HCT116 (cell line): ENCODE measurements around the gene DAGLA. TPM values are rescaled to one million over a fixed set of nuclear protein-coding genes. Genes with fewer than 3 reads are reported as not detected.

ENCODE experiments used
- ATAC-seq: fragments of 200-7000 bp; cut with Tn5 transposase; 2 replicates; pipeline ENCODE4 v1.9.1; 2020; ENCODE audit warnings: mild to moderate bottlenecking, moderate library complexity
- BruUV-seq: library from RNA; stranded (reverse); fragments of 400-500 nt; replicated peaks from 2 replicates; lab custom pipeline; 2021; lab: Mats Ljungman, UMichigan
- CTCF ChIA-PET: fragments of 300-600 bp; sonication (Branson Sonifier 250); formaldehyde crosslinking; loops from one replicate; lab custom pipeline; 2021; ENCODE audit warnings: antibody characterized with exemption; lab: Charles Lee
- POLR2A ChIA-PET: fragments of 300-600, 350-600 bp; sonication (Branson Sonifier 250); formaldehyde crosslinking; loops from one replicate; lab custom pipeline; 2021; ENCODE audit warnings: antibody characterized with exemption; lab: Charles Lee
- RAD21 ChIA-PET, 2 experiments: fragments of 300-600 bp; sonication (Branson Sonifier 250); formaldehyde crosslinking; loops; one replicate each; lab custom pipeline; 2023; ENCODE audit warnings: low total read pairs in 2 of 2; ENCODE audit not compliant: uncharacterized antibody in 2 of 2, unreplicated experiment in 2 of 2, low non-redundant PET in 1 of 2; lab: Charles Lee
- DNase-seq: peaks from one replicate; pipeline ENCODE4 v3.0.0-alpha.2; 2010; ENCODE audit warnings: low read depth, low spot score
- H2AFZ ChIP-seq: fragments of 200-600 bp; shearing (Covaris generic), sonication (generic); 2 replicates; pipeline ENCODE4 v1.6.1; 2017; ENCODE audit warnings: low read depth, mixed run types, mixed read lengths, antibody characterized with exemption, low read length; ENCODE audit not compliant: poor library complexity, severe bottlenecking
- H3K27ac ChIP-seq: 2 replicates; pipeline ENCODE4 v1.5.1; 2012; ENCODE audit warnings: low read depth, low read length
- H3K27me3 ChIP-seq: fragments of 200-600 bp; sonication (generic); 2 replicates; pipeline ENCODE4 v1.6.1; 2016; ENCODE audit warnings: mixed run types, low read length, mixed read lengths; ENCODE audit not compliant: insufficient read depth
- H3K36me3 ChIP-seq, 2 experiments: fragments of 200-500 bp in 1 of 2; fragments of 200-600 bp in 1 of 2; sonication (Bioruptor generic) in 1 of 2; sonication (generic) in 1 of 2; 2 replicates each; pipeline versions ENCODE4 v1.5.1 to v1.6.1; 2014 to 2016; ENCODE audit warnings: low read length in 2 of 2, inconsistent platforms in 1 of 2, mixed read lengths in 1 of 2, mixed run types in 1 of 2; ENCODE audit not compliant: insufficient read depth in 2 of 2, control insufficient read depth in 1 of 2
- H3K4me1 ChIP-seq, 2 experiments: fragments of 200-600 bp in 1 of 2; sonication (generic) in 1 of 2; 2 replicates each; pipeline versions ENCODE4 v1.5.1 to v1.6.1; 2012 to 2017; ENCODE audit warnings: low read length in 2 of 2, inconsistent platforms in 1 of 2, mild to moderate bottlenecking in 1 of 2, mixed read lengths in 1 of 2, mixed run types in 1 of 2, moderate library complexity in 1 of 2; ENCODE audit not compliant: insufficient read depth in 2 of 2, control insufficient read depth in 1 of 2
- H3K4me2 ChIP-seq: fragments of 200-600 bp; sonication (generic); 2 replicates; pipeline ENCODE4 v1.6.1; 2017; ENCODE audit warnings: mixed run types, low read length, mixed read lengths
- H3K4me3 ChIP-seq, 2 experiments: fragments of 200-600 bp in 1 of 2; sonication (generic) in 1 of 2; replicated peaks in 1 of 2; 2 replicates each; pipeline ENCODE4 v1.5.1; 2011 to 2016; ENCODE audit warnings: low read length in 2 of 2, control low read depth in 1 of 2, low read depth in 1 of 2, mild to moderate bottlenecking in 1 of 2, mixed read lengths in 1 of 2, mixed run types in 1 of 2
- H3K79me2 ChIP-seq: fragments of 200-600 bp; sonication (generic); 2 replicates; pipeline ENCODE4 v1.6.1; 2017; ENCODE audit warnings: mild to moderate bottlenecking, mixed run types, low read length, moderate library complexity, mixed read lengths; ENCODE audit not compliant: insufficient read depth
- H3K9ac ChIP-seq: fragments of 200-600 bp; sonication (generic); 2 replicates; pipeline ENCODE4 v1.6.1; 2016; ENCODE audit warnings: low read length, mixed read lengths
- H3K9me2 ChIP-seq: fragments of 200-600 bp; sonication (generic), shearing (Covaris generic); 2 replicates; pipeline ENCODE4 v1.6.1; 2017; ENCODE audit warnings: mixed run types, mild to moderate bottlenecking, moderate library complexity; ENCODE audit not compliant: insufficient read depth
- H3K9me3 ChIP-seq, 2 experiments: fragments of 200-500 bp in 1 of 2; fragments of 200-600 bp in 1 of 2; sonication (Bioruptor generic) in 1 of 2; sonication (generic) in 1 of 2; 2 replicates each; pipeline ENCODE4 v1.6.1; 2014 to 2017; ENCODE audit warnings: low read length in 2 of 2, mixed read lengths in 2 of 2, inconsistent platforms in 1 of 2, low read depth in 1 of 2, mild to moderate bottlenecking in 1 of 2, mixed run types in 1 of 2, moderate library complexity in 1 of 2; ENCODE audit not compliant: control insufficient read depth in 1 of 2, insufficient read depth in 1 of 2
- H4K20me1 ChIP-seq: fragments of 200-600 bp; sonication (generic), shearing (Covaris generic); 2 replicates; pipeline ENCODE4 v1.6.1; 2017; ENCODE audit warnings: mixed run types, mild to moderate bottlenecking, moderate library complexity; ENCODE audit not compliant: insufficient read depth
- CEBPB ChIP-seq: IDR thresholded peaks from 2 replicates; pipeline ENCODE4 v1.6.1; 2012; ENCODE audit warnings: low read depth
- EGR1 ChIP-seq: IDR thresholded peaks from 2 replicates; pipeline ENCODE4 v1.6.1; 2012; ENCODE audit warnings: low read depth
- EZH2 ChIP-seq: fragments of 200-600 bp; sonication (generic); IDR thresholded peaks from 2 replicates; pipeline ENCODE4 v1.6.1; 2017; ENCODE audit warnings: antibody characterized with exemption, mixed run types
- SP1 ChIP-seq: IDR thresholded peaks from 2 replicates; pipeline ENCODE4 v1.6.1; 2012; ENCODE audit warnings: low read depth
- TCF7L2 ChIP-seq: IDR thresholded peaks from 2 replicates; pipeline ENCODE4 v1.7.0; 2011; ENCODE audit warnings: borderline replicate concordance, inconsistent platforms; ENCODE audit not compliant: insufficient read depth, insufficient read length; ENCODE audit errors: extremely low read depth
- YY1 ChIP-seq: IDR thresholded peaks from 2 replicates; pipeline ENCODE4 v1.6.1; 2011; ENCODE audit warnings: low read length, low read depth, moderate library complexity, mild to moderate bottlenecking; ENCODE audit not compliant: insufficient replicate concordance; ENCODE audit errors: extremely low read depth
- intact Hi-C: fragments of 100-400 bp; cut with micrococcal nuclease; formaldehyde crosslinking; loops from 2 replicates; pipeline ENCODE4 v1.10.0; 2022
- total RNA-seq: library from RNA; stranded (reverse); gene quantifications from one replicate; pipeline ENCODE4 v1.2.1, GENCODE V29; 2021; ENCODE audit not compliant: unreplicated experiment
- TF ChIP-seq, protein P1 (sequence below): IDR thresholded peaks from 2 replicates; pipeline ENCODE4 v1.6.1; 2012

DAGLA gene
- total RNA-seq, 1 experiment from 2014 or later: 2.7 TPM

DNA sequence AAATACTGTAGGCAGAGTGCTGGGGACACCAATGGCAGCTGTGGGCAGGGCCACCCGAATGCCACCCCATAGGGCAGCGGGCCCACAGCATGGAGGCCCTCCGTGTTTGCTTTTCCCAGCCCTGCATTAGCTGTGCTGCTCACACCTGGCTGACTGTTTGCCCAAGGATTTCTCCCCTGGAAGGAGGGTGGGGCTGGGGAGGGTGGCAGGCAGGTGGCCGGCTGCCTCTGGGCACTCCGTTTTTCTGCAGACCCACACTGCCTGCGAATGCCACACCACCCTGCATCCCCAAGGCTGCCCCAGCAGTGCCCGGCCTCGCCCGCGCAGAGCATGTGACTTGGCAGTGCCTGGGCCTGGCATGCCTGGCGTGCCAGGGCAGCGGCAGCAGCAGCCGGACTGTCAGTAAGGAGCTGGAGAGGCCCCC lies 19.6 kb downstream of the DAGLA start:
- Histone ChIP-seq H3K4me2 (peak overlapping the region; percentile 41), H2AFZ (no peak overlapping the region), H3K27ac (peak overlapping the region; percentile 52; the same call in 1 of the 2 replicates), H3K9me2 (no peaks in the 10 kb centered on the region), H3K27me3 (no peaks in the 10 kb centered on the region), H4K20me1 (no peaks in the 10 kb centered on the region), H3K79me2 (no peaks in the 10 kb centered on the region), H3K4me1 (peaks cover 62 to 63% of the 10 kb centered on the region in 2 experiments), H3K9me3 (no peaks in the 10 kb centered on the region), H3K4me3 (no peak overlapping the region), H3K36me3 (no peaks in the 10 kb centered on the region), H3K9ac (no peak overlapping the region)
- intact Hi-C loops: no loop called here
- ChIA-PET POLR2A (interaction anchor here (1.5 kb wide), 1 partner anchor 10 kb away, joined by 3 read pairs; no protein-coding TSS in a partner anchor), CTCF (interaction anchor here (0.6 kb wide), 1 partner anchor 1613 kb away, joined by 3 read pairs; no protein-coding TSS in a partner anchor), RAD21 (no interaction called here)
- no peak for TF ChIP-seq EGR1
- no peak for TF ChIP-seq EZH2
- no peak for TF ChIP-seq YY1
- no peak for TF ChIP-seq CEBPB
- TF ChIP-seq, protein P1, sequence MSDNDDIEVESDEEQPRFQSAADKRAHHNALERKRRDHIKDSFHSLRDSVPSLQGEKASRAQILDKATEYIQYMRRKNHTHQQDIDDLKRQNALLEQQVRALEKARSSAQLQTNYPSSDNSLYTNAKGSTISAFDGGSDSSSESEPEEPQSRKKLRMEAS: no peak; the same call in 1 of the 2 replicates
- ATAC-seq: no peak
- BruUV-seq: no TSS peak
- DNase-seq: no peak

DNA sequence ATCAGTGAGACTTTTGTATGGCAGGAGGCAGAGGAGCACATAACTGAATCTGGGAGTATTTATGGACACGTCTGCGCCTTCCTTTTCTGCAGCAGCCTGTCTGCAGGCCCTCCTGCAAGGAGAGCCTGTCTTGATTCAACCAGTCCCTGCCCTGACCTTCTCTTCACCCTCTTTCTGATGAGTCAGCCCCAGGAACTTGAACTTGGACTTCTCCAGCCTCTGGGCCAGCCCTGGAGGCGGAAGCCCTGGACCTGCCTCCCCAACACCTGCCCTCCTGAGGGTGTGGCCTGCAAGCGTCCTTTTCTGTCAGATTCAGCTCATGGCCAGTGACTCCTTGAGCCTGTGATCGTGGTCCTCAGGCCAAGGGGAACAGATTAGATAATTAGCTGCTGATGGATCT lies 20.0 kb downstream of the DAGLA start:
- H3K27ac ChIP-seq: peak overlapping the region; percentile 52; the same call in 1 of the 2 replicates

More for the DNA sequence above, 20.0 kb downstream of the DAGLA start:
- POLR2A ChIA-PET: no interaction called here
- Histone ChIP-seq H4K20me1 (no peaks in the 10 kb centered on the region), H3K9me2 (no peaks in the 10 kb centered on the region), H3K27me3 (no peaks in the 10 kb centered on the region), H3K4me3 (no peak overlapping the region), H3K36me3 (no peaks in the 10 kb centered on the region), H3K4me1 (peaks cover 57 to 58% of the 10 kb centered on the region in 2 experiments), H3K79me2 (no peaks in the 10 kb centered on the region), H3K4me2 (peak overlapping the region; percentile 41), H3K9me3 (no peaks in the 10 kb centered on the region), H3K9ac (no peak overlapping the region), H2AFZ (no peak overlapping the region)
- CTCF ChIA-PET: interaction anchor here (0.6 kb wide), 1 partner anchor 1614 kb away, joined by 3 read pairs; no protein-coding TSS in a partner anchor
- BruUV-seq: no TSS peak
- ATAC-seq (peak; percentile 68), DNase-seq (peak; percentile 38)
- RAD21 ChIA-PET: no interaction called here
- intact Hi-C loops: no loop called here
- TF ChIP-seq TCF7L2 (no peak), SP1 (peak; percentile 38; the same call in 1 of the 2 replicates)
